ENCODE measurements around the gene CDK3. TPM values are rescaled to one million over a fixed set of nuclear protein-coding genes. Genes with fewer than 3 reads are reported as not detected.
A peak's percentile ranks its signal among the peaks of the same experiment; 100 is the strongest.

Gene CDK3
- total RNA-seq, 2 donors from 2014 or later = 3.4 to 4.9 TPM

GRCh38 chr17:76011951-76012350 is 11.3 kb downstream of the CDK3 start:
- TF ChIP-seq CTCF (IDR thresholded peaks at IDR 0.05) (no peak), POLR2A (IDR thresholded peaks at IDR 0.05) (no peak)
- DNase-seq = no peak

GRCh38 chr17:76013377-76013932 is 12.8 kb downstream of the CDK3 start:
- H3K4me3 ChIP-seq = no peak overlapping the region
- 73 to 76% methylated on average over 15 of the region's 15 CpGs for WGBS, 2 donors
- H3K27ac ChIP-seq = no peak overlapping the region
- no peaks in the 10 kb centered on the region for H3K27me3 ChIP-seq
- H3K36me3 ChIP-seq (replicated peaks in 1 of 2; ENCODE audit: insufficient read depth in 1 of 2, low read depth in 2 of 2) = no peaks in the 10 kb centered on the region
- no peaks in the 10 kb centered on the region for H3K9me3 ChIP-seq
- TF ChIP-seq POLR2A (IDR thresholded peaks at IDR 0.05) = no peak
- no peak for TF ChIP-seq CTCF (IDR thresholded peaks at IDR 0.05)
- no peak for ATAC-seq
- DNase-seq = no peak
- intact Hi-C loops (cut with DNase I) = loop anchor here (10.0 kb wide), 1 partner anchor 261 kb away; no protein-coding TSS in a partner anchor
- peaks cover 8% of the 10 kb centered on the region for H3K4me1 ChIP-seq

More at GRCh38 chr17:76011951-76012350, 11.3 kb downstream of the CDK3 start:
- intact Hi-C loops (cut with DNase I) = loop anchor here (10.0 kb wide), 1 partner anchor 263 kb away; no protein-coding TSS in a partner anchor
- no peak for ATAC-seq
- H3K36me3 ChIP-seq (replicated peaks in 1 of 2; ENCODE audit: insufficient read depth in 1 of 2, low read depth in 2 of 2) = no peaks in the 10 kb centered on the region
- no peaks in the 10 kb centered on the region for H3K9me3 ChIP-seq
- WGBS, 2 donors = 87 to 91% methylated on average over 3 to 5 of the region's 5 CpGs
- peaks cover 8% of the 10 kb centered on the region for H3K4me1 ChIP-seq
- no peak overlapping the region for H3K4me3 ChIP-seq
- H3K27ac ChIP-seq = no peak overlapping the region
- no peaks in the 10 kb centered on the region for H3K27me3 ChIP-seq

GRCh38 chr17:76014100-76014924 is 13.7 kb downstream of the CDK3 start:
- intact Hi-C loops (cut with DNase I) = loop anchor here (10.0 kb wide), 1 partner anchor 260 kb away; no protein-coding TSS in a partner anchor
- Histone ChIP-seq H3K27ac (no peak overlapping the region), H3K27me3 (no peaks in the 10 kb centered on the region), H3K4me1 (peaks cover 8% of the 10 kb centered on the region), H3K9me3 (no peaks in the 10 kb centered on the region), H3K36me3 (replicated peaks in 1 of 2; ENCODE audit: insufficient read depth in 1 of 2, low read depth in 2 of 2) (no peaks in the 10 kb centered on the region), H3K4me3 (no peak overlapping the region)
- WGBS, 2 donors = 20% methylated on average over 1 to 19 of the region's 19 CpGs
- ATAC-seq (peak; percentile 86), DNase-seq (peak; percentile 78 to 87 (median 84))
- no peak for TF ChIP-seq POLR2A (IDR thresholded peaks at IDR 0.05)
- peak; percentile 86 to 98 (median 92) for TF ChIP-seq CTCF (IDR thresholded peaks at IDR 0.05)

GRCh38 chr17:76014925-76015261 is 14.2 kb downstream of the CDK3 start:
- no peak overlapping the region for H3K27ac ChIP-seq
- H3K9me3 ChIP-seq = no peaks in the 10 kb centered on the region
- peaks cover 8% of the 10 kb centered on the region for H3K4me1 ChIP-seq
- ATAC-seq (no peak), DNase-seq (peak in 3 of 4 donors; percentile 40 to 65 (median 58))
- H3K4me3 ChIP-seq = no peak overlapping the region
- WGBS, 2 donors = 73 to 92% methylated on average over 2 to 25 of the region's 26 CpGs
- intact Hi-C loops (cut with DNase I) = loop anchor here (10.0 kb wide), 1 partner anchor 260 kb away; no protein-coding TSS in a partner anchor
- TF ChIP-seq CTCF (IDR thresholded peaks at IDR 0.05) = no peak
- no peak for TF ChIP-seq POLR2A (IDR thresholded peaks at IDR 0.05)
- H3K36me3 ChIP-seq (replicated peaks in 1 of 2; ENCODE audit: insufficient read depth in 1 of 2, low read depth in 2 of 2) = no peaks in the 10 kb centered on the region
- no peaks in the 10 kb centered on the region for H3K27me3 ChIP-seq
